ENCODE results near the gene GALNT7. TPM values are rescaled to one million over a fixed set of nuclear protein-coding genes. Genes with fewer than 3 reads are reported as not detected.

Gene GALNT7
- total and polyA plus RNA-seq, 2 of the 13 experiments (the other 11 are each of a cell fraction or from before 2014, with no cell fraction given) = 0.08 to 0.13 TPM

GRCh38 chr4:173211838-173212237, 43.2 kb downstream of the GALNT7 start (continued):
- no peak for TF ChIP-seq ZBTB44 (CRISPR knock-in tag; IDR thresholded peaks at IDR 0.05)
- no peak for TF ChIP-seq SP5 (CRISPR knock-in tag; IDR thresholded peaks at IDR 0.05; ENCODE audit: borderline replicate concordance, low read depth)
- no peak for TF ChIP-seq ZNF543 (CRISPR knock-in tag; IDR thresholded peaks at IDR 0.05)
- TF ChIP-seq SIN3B (IDR thresholded peaks at IDR 0.05; ENCODE audit: low read length) = no peak
- TF ChIP-seq ZMYM3 (CRISPR knock-in tag; IDR thresholded peaks at IDR 0.05) = no peak

GRCh38 chr4:173212379-173212778, 43.8 kb downstream of the GALNT7 start:
- Histone ChIP-seq H3K9ac (ENCODE audit: insufficient read depth, low read depth, low read length) (no peak overlapping the region), H2AFZ (ENCODE audit: low read length) (no peak overlapping the region), H3K27ac (ENCODE audit: extremely low read length, insufficient read depth, low read length) (no peak overlapping the region), H4K20me1 (ENCODE audit: insufficient read depth, low read length) (no peaks in the 10 kb centered on the region), H3K36me3 (replicated peaks in 1 of 2; ENCODE audit: control insufficient read depth in 1 of 2, insufficient read depth in 2 of 2, low read length in 2 of 2) (no peaks in the 10 kb centered on the region), H3K4me3 (replicated peaks in 1 of 3; ENCODE audit: insufficient read depth in 1 of 3, low read depth in 2 of 3, low read length in 3 of 3) (no peak overlapping the region), H3K9me3 (ENCODE audit: low read length) (no peaks in the 10 kb centered on the region), H3K4me2 (ENCODE audit: low read depth, low read length) (no peak overlapping the region), H3K4me1 (ENCODE audit: insufficient read depth, low read length) (no peaks in the 10 kb centered on the region), H3K27me3 (ENCODE audit: control insufficient read depth in 1 of 2, insufficient read depth in 2 of 2, low read length in 2 of 2) (no peaks in the 10 kb centered on the region), H3K79me2 (ENCODE audit: insufficient read depth, low read length) (no peaks in the 10 kb centered on the region)
- FAIRE-seq = no peak
- no peak for TF ChIP-seq ZNF460 (CRISPR knock-in tag; IDR thresholded peaks at IDR 0.05; ENCODE audit: borderline replicate concordance)
- TF ChIP-seq MAFF (IDR thresholded peaks at IDR 0.05; ENCODE audit: low read depth, low read length) = no peak
- no peak for TF ChIP-seq SNAI1 (CRISPR knock-in tag; IDR thresholded peaks at IDR 0.05; ENCODE audit: borderline replicate concordance)
- no peak for TF ChIP-seq TRIM24 (CRISPR knock-in tag; IDR thresholded peaks at IDR 0.05)
- no peak for TF ChIP-seq DNMT1 (CRISPR knock-in tag; IDR thresholded peaks at IDR 0.05)
- TF ChIP-seq NFIC (IDR thresholded peaks at IDR 0.05; ENCODE audit: low read length) = no peak
- TF ChIP-seq SP2 (CRISPR knock-in tag; IDR thresholded peaks at IDR 0.05) = no peak
- TF ChIP-seq PREB (CRISPR knock-in tag; IDR thresholded peaks at IDR 0.05) = no peak
- TF ChIP-seq TARDBP (CRISPR knock-in tag; IDR thresholded peaks at IDR 0.05) = no peak
- TF ChIP-seq ARID4A (CRISPR knock-in tag; IDR thresholded peaks at IDR 0.05; ENCODE audit: borderline replicate concordance) = no peak
- TF ChIP-seq SNRNP70 (IDR thresholded peaks at IDR 0.05; ENCODE audit: low read depth, low read length) = no peak
- TF ChIP-seq ZNF607 (CRISPR knock-in tag; IDR thresholded peaks at IDR 0.05; ENCODE audit: borderline replicate concordance) = no peak
- CTCF ChIA-PET (ENCODE audit: low intra/inter-chr PET ratio, low total read pairs) = no interaction called here
- ATAC-seq = no peak
- POLR2A ChIA-PET = no interaction called here
- BruUV-seq (replicated peaks) = no TSS peak
- 0% methylated on average over 1 of the region's 1 CpG for WGBS (ENCODE audit: low lambda C conversion rate)
- in situ Hi-C loops (cut with HindIII; ENCODE audit: extremely low pct_ligation_motif_present, low pct_unique_long_range_greater_than_20kb) (no loop called here), intact Hi-C loops (cut with micrococcal nuclease; ENCODE audit: unreplicated experiment) (no loop called here)
- DNase-seq (ENCODE audit: low spot score) = no peak

Data from HepG2 (cell line).